Cardiac fibroblast (primary cell): ENCODE measurements around the gene COMT.

Experiments used
- DNase-seq, 2 donors: peaks; one replicate each; pipeline versions ENCODE4 v3.0.0 to v3.0.0-alpha.2; 2010; ENCODE audit warnings: low read depth in 2 of 2
- H3K4me3 ChIP-seq, 2 donors: replicated peaks in 1 of 2; 1 replicate in 1 of 2; 2 replicates in 1 of 2; pipeline ENCODE4 v1.5.1; 2011; ENCODE audit warnings: low read depth in 2 of 2, low read length in 2 of 2, mild to moderate bottlenecking in 2 of 2, moderate library complexity in 1 of 2
- TF ChIP-seq, protein P1 (sequence below): IDR thresholded peaks from one replicate; pipeline ENCODE4 v1.5.1; 2011; ENCODE audit warnings: low read depth, mild to moderate bottlenecking, low read length, inconsistent platforms

Gene COMT

DNA sequence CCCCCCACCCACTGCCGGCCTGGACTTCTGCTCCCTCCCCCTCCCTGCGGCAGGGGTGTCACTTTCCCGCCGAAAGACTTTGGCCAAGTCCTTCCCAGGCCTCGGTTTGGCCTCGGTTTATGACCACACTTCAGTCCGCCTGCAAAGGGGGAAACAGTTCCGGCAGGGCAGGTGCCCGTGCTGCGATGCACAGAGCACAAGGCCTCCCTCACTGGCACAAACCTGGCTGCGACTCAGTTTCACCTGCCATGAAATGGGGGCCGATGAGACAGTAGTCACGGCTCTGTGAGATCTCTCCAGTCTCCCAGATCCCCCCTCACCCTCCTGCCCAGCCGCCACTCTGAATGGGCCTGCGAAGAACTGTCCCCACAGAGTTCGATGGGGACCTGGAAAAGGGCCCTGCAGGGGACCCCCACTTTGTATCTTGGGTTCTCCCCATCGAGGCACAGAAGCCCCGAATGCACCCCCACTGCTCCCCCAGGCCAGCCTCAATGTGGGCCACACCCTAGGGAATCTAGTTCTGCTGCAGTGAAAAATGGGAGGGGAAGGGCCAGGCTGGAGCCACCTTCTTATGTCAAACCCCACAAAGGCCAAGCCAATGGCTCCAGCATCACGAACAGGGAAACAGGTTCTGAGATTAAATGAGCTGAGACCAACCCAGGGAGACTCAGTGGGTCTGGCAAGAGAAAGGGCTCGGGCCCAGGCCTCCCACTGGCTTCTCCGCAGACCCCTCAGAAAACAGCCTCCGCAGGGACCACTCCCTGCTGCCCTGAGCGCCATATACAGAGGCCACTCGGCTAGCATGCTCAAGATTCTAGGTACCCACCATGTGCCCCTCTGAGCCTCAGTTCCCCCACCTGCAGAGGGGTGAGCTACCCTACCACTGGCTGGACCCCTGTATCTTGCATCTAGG lies 46.1 kb downstream of the COMT start:
- no peak for DNase-seq
- H3K4me3 ChIP-seq = no peak overlapping the region
- TF ChIP-seq, protein P1, sequence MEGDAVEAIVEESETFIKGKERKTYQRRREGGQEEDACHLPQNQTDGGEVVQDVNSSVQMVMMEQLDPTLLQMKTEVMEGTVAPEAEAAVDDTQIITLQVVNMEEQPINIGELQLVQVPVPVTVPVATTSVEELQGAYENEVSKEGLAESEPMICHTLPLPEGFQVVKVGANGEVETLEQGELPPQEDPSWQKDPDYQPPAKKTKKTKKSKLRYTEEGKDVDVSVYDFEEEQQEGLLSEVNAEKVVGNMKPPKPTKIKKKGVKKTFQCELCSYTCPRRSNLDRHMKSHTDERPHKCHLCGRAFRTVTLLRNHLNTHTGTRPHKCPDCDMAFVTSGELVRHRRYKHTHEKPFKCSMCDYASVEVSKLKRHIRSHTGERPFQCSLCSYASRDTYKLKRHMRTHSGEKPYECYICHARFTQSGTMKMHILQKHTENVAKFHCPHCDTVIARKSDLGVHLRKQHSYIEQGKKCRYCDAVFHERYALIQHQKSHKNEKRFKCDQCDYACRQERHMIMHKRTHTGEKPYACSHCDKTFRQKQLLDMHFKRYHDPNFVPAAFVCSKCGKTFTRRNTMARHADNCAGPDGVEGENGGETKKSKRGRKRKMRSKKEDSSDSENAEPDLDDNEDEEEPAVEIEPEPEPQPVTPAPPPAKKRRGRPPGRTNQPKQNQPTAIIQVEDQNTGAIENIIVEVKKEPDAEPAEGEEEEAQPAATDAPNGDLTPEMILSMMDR = no peak

DNA sequence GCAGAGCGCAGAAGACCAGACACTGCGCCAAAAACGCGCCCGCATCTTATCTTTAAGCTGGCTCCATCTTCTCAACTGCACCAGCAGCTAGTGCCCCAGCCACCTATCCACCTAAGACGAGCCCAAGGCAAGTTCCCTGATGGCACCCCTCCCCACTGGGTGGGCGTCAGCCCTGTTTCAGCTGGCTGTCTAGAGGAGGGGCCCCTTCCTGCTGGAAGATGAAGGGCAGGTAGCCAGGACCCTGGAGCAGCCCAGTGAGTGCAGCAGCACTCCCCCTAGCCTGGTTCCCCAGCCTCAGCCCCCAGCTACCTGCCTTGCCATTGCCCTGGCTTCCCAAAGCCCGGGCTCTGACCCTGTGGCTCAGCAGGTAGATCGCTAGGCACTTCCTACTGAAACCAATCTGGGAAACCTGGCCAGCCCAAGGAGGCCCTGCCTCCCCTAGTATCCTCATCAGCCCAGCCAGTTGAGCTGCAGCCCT lies 46.8 kb downstream of the COMT start:
- no peak overlapping the region for H3K4me3 ChIP-seq
- DNase-seq = no peak
- TF ChIP-seq, protein P1 = no peak

DNA sequence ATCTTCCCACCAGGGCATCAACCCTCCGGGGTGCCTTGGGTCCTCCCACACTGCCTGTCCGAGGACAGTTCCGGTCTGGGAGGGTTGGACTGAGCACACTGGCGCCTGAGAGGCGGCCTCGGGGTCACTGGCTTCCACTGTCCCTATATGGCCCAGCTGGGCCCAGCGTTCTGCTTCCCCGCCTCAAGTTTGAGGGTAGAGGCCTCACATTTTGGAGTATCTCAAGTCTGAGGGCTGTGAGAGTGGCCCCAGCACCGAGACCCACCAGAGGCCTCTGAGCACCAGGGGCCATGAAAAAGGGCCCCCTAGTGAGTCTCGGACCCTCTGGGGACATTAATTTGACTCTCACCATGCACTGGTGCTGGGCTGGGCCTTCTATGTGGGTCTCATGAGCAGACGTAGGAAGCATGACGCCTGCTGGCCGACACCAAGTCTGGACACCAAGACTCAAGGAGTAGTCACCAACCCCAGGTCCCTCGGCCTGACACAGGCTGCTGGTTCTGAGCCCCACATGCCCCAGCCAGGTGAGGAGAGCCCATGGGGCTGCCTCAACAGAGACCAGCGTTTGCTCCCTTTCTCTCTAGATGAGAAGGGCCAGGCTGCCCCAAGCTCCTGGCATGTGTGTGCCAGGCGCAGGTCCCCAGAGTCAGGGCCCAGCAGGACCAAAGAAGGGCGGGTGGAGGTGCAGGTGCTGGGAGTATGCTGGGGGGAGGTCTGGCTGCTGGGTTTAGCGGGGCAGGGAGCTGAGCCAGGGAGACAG lies 47.6 kb downstream of the COMT start:
- TF ChIP-seq, protein P1 = no peak
- no peak overlapping the region for H3K4me3 ChIP-seq
- no peak for DNase-seq

DNA sequence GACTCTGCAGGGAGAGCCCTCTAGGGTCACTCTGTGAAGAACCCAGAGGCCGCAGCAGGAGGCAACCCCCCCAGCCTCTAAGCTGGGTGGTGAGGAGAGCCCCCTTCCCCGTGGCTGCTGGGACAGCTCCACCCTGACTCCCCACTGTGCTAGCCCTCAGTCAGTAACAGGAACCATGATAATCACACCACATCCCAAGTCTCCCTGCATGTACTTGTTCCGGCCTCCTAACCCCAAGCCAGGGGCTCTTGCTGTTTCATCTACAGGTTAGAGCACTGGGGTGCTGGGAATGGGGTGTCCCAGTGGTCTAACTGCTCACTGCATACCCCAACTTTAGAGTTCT lies 48.1 kb downstream of the COMT start:
- no peak overlapping the region for H3K4me3 ChIP-seq
- no peak for DNase-seq
- TF ChIP-seq, protein P1 = no peak

DNA sequence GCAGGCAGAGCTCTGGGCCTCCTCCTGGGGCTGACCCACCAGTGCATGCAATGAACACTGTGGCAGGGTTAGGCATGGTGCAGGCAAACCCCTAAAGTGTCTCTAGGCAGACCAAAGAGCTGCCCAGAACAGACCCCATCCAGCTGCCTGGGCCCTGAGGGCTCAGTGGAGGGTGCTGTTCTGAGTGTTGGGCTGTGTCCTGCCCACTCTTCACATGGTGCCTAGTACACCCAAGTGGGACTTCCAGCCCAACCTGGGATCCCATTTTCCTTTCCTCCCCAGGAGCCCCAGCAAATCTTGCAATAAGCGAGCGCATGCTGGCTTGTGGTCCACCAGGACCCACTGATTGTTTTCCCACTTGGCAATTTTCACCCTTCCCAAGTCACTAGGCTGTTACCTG lies 48.6 kb downstream of the COMT start:
- no peak overlapping the region for H3K4me3 ChIP-seq
- TF ChIP-seq, protein P1 = no peak
- no peak for DNase-seq

DNA sequence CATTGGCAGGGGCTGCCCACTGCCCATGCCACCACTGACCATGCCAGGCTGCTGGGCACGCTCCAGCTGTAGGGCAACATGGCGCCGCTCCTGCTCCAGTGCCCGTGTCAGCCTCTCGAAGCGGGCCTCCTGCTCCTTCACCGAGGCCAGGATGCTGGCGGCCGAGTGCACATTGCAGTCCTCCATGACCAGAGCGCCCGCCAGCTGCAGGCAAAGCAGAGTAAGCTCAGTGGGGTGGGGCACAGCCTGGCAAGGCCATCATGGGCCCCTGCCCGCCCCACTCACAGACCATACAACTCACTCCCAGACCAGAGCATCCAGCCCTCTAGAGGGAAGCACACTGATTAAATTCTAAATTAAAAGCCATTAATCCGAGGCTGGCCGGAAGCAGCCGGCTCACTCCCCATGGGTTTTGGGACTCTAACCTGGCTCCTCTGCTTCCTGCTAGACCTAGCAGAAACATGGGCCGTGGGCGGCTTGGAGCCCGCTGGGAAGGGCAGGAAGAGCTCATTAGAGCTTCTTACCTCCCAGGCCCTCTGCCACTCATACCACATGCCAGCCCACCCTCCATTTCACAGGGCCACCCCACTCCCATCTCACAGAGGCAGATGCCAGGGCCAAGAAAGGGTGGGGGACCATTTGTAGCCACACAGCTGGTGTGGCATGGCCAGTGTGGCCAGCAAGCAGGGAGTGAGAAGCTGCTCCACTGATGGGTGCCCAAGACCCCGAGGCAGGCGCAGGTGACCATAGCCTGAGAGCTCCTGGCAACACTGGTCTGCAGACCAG lies 49.2 kb downstream of the COMT start:
- no peak for DNase-seq
- no peak overlapping the region for H3K4me3 ChIP-seq
- TF ChIP-seq, protein P1 = no peak
